ENCODE measurements around the gene NWD2.
"Not testable (repeated sequence)": the region's sequence is repeated elsewhere in the genome, so short reads cannot be mapped to it uniquely, and the experiment has no call there.

Gene NWD2

DNA sequence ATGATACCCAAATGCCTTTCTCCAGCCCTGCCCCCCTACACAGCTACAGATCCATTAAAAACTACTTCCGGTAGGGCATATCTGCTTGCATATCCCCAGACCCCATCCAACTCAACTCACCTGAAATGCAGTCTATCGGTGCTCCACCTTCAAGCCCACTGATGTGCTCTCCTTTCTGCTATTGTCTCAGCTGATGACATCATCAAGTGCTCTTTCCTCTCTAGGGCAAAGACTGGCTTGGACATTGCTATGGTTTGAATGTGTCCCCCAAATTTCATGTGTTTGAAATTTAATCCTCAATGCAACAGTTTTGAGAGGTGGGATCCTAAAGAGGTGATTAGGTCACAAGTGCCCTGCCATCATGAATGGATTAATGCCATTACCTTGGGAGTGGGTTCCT is 229.3 kb downstream of the NWD2 start:
- no peak for DNase-seq

DNA sequence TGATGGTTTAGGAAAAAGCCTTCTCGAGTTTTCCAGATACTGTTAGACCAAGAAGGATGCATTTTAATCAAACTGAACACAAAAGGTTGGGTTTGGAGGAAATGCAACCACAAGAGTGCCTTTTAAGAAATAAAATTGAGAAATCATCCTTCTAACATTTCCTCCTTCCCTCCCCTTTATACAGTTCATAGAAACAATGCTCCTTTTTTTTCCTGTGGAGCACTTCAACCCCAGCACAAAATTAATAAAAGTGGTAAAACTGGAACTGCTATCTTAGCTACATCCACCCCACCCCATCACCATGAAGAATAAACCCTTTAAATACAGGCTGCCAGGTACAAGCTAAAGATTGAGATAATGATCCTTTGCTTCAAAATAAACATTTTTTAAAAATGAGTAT is 230.5 kb downstream of the NWD2 start:
- no peak for DNase-seq

DNA sequence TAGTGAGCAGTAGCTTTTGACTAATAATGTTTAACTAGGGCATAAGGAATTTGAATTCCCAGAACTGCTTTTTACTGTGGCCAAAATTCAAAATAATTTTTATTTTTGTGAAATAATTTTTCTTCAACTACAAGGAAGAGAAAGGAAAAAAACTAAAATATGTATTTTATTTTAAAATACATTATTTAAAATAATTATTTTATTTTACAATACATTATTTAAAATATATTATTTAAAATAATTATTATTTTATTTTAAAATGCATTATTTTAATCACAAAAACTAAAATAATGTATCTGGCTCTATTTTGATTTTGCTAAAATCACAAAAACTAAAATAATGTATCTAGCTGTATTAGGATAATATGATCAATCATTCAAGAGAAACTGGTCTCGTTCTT is 231.2 kb downstream of the NWD2 start:
- DNase-seq, result no peak

DNA sequence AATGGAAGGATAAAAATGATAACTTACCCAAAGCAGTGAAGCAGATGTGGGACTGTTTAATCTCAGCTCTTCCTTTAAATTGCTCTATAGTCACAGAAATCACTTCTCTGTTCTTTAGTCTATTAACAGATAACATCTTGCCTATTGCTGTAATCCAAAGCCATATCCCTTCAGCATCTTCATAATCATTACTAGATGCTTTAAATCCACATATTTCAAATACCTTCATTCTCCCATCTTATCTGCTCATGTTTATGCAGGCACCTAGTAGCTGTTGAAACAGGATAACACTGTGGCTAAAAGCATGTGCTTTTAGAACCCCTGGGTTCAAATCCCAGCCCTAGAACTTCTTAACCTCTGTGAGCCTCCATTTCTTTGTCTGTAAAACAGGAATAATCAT is 231.7 kb downstream of the NWD2 start:
- DNase-seq, result no peak

DNA sequence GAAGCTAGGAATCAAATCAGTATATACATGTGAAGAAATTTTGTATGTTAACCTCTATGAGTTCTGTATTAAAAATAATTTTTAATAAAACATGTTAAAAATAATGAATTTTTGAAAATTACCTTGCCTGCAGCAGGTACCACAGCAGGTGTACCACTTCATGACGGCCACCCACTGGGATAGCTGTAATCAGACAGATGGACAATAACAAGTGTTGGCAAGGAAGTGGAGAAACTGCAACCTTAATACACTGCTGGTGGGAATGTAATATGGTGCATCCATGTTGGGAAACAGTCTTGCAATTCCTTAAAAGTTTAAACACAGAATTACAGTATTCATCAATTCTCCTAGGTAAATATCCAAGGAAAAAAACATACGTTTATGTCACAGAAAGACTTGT is 232.1 kb downstream of the NWD2 start:
- no peak for DNase-seq

DNA sequence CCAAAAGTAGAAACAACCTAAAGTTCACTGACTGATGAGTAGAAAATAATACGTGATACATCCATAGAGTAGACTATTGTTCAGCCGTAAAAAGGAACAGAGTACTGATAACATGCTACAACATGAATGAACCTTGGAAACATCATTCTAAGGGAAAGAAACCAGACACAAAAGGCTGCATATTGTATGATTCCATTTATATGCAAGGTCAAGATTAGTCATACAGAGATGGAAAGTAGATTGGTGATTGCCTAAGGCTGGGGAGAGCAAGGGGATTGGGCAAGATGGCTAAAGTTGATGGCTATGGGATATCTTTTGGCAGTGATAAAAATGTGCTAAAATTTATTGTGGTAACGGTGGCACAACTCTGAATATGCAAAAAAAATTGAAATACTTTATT is 232.6 kb downstream of the NWD2 start:
- DNase-seq, result no peak

DNA sequence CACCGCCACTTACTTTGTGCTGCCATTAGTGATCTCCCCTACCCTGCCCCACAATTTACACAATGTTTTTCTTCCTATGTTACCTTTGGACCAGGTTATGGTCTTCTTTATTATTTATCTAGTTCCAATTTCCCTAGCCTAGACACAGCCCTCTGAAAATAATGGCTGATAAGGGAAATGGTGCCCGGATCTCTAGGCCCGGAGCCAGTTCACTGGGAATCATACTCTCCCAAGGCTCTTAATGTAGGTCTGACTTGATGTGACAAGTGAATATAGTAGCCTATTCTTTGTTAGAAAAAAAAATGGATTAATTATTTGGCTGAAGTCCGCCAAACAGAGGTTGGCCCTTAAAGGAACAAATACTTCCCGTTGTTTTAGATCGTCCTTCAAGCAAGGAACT is 233.6 kb downstream of the NWD2 start:
- no peak for DNase-seq

DNA sequence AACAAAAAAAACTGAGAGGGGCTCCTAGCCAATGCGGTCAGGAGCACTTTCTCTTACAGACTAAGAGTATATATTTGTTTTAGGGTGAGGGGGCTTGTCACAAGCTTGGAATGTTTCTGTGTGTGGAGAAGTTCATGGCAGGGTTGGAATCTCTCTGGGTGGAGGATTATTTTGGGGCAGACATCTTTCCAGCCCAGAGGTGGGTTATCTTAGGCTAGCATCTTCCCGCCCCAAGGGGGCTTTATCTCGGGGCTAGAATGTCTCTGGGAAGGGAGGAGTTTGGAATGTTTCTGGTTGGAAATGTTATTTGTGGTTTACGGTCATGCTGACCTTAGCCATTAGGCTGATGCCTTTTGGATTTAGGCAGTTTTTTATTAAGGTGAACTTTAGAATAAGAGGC is 236.0 kb downstream of the NWD2 start:
- no peak for DNase-seq

DNA sequence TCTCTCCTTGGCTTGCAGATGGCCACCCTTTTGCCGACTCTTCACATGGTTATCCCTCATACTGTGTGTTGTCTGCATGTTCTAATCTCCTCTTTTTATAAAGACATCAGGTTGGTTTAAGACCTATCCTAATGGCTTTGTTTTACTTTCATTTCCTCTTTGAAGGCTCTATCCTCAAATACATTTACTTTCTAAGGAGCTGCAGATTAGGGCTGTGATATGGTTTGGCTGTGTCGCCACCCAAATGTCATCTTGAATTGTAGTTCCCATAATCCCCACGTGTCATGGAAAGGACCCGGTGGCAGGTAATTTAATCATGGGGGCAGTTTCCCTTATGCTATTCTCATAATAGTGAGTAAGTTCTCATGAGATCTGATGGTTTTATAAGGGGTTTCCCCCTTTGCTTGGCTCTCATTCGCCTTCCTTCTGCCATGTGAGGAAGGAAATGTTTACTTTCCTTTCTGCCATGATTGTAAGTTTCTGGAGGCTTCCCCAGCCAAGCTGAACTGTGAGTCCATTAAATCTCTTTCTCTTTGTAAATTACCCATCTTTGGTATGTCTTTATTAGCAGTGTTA is 237.1 kb downstream of the NWD2 start:
- DNase-seq, result no peak

DNA sequence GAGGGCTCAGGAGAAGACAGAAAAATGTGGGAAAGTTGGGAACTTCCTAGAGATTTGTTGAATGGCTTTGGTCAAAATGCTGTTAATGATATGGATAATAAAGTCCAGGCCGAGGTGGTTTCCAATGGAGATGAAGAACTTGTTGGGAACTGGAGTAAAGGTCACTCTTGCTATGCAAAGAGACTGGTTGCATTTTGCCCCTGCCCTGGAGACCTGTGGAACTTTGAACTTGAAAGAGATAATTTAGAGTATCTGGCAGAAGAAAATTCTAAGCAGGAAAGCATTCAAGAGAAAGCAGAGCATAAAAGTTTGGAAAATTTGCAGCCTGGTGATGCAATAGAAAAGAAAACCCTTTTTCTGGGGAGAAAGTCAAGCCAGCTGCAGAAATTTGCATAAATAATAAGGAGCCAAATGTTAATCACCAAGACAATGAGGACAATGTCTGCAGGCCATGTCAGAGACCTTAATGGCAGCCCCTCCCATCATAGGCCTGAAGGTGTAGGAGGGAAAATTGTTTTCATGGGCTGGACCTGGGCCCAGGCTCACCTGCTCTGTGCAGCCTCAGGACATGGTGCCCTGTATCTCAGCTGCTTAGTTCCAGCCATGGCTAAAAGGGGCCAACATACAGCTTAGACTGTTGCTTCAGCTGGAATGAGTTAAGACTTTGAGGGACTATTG is 237.8 kb downstream of the NWD2 start:
- no peak for DNase-seq

DNA sequence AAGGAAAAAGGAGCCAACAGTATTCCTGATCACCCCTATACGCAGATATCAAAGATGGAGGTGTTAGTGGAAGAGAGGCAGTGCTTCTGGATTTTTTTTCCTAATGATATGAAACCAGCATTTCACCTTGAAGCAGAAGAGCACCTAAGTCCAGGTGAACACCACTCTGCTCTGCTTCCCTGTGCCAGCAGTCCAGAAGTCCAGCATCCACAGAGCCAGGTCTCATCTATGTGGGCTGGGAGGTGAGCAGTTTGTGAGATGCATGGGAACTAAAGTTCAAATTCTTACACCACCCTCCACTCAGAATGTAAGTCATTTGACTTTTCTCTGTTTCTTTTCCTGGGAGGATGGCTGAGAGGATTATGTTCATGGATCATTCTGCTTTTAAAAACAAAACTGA is 239.1 kb downstream of the NWD2 start:
- DNase-seq, result no peak

DNA sequence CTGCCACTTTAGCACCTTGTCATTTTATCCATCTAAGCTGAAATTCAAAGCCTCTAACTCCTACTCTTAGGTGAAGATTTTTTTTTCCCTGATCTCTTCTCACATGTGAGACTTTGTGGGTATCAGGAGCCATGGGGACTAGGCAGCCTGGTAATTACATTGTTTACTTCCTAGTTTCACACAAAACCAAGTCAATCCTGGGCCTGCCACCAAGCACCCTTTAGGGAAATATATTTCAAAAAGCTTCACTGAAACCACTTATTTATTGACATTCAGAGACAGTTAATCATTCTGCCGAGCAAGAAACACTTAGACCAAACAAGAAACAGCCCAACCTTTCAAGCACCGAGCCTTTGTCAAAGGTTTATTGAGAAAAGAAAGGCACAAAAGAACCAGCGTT is 241.6 kb downstream of the NWD2 start:
- no peak for DNase-seq

DNA sequence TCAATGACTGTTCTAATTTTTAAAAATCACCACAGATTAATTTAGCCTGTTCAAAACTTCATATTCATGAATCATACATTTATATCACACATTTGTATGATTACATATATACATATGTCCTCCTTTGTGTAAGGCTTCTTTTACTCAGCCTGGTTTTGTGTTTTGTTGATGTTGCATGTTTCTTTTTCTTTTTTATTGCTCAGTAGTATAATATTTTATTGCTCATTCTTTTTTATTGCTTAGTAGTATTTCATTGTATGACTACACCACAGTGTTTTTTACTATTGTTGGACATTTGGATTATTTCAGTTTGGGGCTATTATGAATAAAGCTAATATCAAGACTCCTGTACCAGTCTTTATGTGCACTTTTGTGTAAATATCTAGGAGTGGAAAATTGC is 243.1 kb downstream of the NWD2 start:
- no peak for DNase-seq

DNA sequence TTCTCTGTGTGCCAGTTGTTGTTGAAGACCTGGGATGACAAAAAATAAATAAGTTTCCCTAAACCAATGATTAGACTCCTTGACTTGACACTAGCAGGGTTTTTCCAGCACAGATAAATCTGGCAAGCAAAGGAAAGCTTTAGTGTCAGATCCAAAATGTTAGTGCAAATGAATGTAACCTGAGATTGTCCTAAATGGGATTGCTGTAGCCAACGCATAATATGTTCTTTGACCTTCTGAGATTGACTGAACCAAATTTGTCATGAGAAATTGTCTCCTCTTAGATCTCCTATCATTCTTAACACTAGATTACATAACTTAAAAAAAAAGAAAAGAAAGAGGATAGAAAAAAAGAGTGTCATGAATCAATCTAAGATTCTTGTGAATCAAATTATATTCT is 245.2 kb downstream of the NWD2 start:
- no peak for DNase-seq

DNA sequence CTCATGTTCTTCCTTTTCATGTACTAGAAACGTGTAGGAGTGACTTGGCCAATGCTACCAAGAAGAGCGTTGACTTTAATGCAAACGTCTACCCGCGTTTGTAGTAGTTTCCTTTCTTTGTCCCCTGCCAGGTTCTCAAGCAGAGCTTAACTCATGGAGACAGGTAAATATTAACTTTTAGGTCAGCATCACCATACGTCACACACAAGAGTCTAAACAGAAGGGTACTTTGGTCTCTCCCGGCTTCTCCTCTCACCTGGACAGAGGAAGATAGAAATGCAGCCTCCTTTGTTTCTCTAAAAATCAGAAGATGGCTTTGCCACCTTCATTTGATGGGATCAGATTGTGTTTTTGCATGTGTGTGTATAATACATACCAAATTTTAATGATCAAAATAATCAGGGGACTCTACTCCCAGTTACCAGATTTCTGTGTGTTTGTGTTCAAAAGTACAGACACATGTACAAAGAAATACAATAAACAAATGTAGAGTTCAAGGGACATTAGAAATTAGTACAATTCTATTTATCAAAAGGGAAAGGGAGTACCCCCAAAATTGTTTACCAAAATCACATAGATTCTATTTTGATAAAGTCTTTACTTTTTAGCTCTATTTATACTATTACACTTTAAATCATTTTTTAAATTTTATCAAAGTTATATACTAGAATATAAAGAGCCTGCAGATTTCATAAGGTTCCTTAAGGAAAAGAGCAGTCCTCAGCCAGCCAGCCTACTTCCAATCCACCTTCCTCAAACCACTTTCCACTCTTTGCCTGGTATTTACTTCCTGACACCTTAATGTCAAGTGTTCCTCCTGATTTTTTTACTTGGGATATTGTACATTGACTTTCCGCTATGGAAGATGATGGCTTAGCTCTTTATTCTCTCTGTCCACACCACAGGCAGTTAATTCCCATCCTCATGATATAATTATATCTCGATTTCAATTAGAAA is 246.1 kb downstream of the NWD2 start:
- no peak for DNase-seq

DNA sequence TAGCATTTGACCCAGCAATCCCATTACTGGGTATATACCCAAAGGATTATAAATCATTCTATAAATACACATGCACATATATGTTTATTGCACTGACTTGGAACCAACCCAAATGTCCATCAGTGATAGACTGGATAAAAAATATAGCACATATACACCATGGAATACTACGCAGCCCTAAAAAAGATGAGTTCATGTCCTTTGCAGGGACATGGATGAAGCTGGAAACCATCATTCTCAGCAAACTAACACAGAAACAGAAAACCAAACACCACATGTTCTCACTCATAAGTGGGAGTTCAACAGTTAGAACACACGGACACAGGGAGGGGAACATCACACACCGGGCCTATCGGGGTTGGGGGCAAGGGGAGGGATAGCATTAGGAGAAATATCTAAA is 250.8 kb downstream of the NWD2 start:
- DNase-seq, result not testable (repeated sequence)

Data from kidney glomerular epithelial cell (primary cell).